GM03348 (cell line): ENCODE data around the gene PDLIM4.
A peak's percentile ranks its signal among the peaks of the same experiment; 100 is the strongest.

ENCODE experiments used
- DNase-seq: peaks from one replicate; pipeline ENCODE4 v3.0.0; 2012; ENCODE audit warnings: low spot score

The PDLIM4 gene

DNA sequence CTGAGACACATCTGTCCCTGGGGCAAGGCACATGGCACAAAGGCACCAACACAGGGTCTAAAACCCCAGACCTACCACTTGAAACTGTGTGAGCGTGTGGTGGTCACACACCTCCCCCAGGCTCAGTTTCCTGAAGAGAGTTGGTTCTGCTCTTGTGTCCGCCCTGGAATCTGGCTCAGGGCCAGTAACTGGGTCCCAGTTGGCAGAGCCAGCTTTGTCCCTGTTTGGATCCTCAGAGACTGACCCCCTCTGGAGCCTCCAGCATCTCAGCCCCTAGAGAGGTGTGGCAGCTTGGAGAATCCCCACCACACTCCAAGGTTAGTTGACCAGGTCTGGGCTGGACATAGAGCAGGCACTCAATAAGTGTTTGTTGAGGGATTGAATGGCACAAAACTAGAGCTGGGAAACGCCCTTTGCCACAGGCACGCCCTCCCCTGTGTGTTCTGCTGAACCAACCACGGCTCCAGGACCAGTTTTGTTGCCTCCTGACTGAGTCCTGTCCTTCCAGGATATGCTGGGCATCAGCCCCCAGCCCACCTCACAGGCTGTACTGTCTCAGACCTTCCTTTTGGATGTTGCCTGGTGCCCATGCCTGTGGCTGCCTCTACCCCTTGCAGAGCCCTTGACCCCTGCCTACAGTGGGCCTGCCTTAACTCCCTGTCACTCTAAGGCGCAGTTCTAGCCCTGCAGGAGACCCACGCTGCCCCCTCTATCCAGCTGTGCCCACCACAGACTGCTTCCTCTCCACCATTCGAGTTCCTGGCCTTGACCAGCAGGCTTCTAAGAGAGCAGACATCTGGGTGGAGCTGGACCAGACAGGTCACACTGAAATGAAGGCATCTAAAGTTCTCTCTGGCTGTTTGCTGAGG lies 3.8 kb upstream of the PDLIM4 start:
- no peak for DNase-seq

DNA sequence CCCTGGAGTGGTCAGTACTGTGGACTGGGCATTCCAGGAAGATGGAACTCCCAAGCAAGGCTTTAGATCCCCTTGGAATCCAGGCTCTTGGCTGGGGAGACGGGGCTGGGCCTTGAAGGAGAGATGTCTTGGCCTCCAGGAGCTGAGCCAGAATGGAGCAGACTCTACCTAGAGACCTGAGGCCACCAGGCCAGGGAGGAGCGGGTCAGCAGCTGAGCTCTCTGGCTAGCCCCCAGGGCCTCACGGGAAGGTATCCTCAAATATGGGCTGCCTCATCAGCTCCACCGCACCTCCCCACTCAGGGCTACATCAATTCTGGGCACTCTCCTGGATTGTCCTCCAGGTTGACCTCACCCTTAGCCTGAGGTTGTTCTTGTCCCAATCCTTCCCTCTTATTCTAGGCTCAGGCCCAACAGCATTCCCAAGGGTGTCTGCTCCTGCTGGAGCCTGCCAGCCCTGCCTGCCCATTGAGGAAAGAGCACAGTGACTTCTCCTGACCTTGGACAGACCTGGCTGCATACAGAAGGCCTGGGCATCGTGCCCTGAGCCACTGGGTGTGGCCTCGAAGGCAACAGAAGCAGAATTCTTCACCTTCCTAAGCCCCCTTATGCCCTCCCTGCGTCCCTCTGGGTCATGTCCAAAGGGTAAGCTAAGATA lies 3.0 kb upstream of the PDLIM4 start:
- no peak for DNase-seq

DNA sequence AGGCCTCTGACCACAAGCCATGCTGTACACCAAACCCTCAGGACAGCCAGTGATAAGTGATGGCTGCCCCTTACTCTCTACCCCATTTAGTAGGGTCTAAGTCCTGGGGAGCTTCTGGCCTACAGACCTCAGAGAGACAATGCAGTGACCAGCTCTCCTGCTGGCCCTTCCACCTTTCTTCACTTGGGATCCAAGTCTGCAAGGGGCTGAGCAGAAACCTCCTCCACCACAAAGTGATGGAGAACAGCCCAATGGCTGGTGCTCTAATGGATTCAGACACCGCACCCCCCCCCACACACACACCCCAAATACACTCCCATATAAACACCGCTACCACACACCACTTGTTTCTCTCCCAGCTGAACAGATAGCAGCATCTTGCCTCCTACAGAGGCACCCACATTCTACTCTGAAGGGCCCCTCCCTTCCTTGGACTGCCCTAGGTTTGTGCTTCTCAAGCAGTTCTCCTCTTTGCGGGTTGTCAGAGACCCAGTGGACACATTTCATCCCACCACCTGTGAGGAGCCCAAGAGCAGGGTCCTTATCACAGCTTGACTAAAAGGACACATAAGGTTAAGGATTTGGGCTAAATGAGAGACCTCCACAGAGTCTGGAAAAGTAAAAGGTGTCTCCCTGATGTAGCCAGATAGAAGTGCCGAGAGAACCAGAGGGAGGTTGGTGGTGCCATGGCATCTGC lies 1.3 kb upstream of the PDLIM4 start:
- DNase-seq = no peak

DNA sequence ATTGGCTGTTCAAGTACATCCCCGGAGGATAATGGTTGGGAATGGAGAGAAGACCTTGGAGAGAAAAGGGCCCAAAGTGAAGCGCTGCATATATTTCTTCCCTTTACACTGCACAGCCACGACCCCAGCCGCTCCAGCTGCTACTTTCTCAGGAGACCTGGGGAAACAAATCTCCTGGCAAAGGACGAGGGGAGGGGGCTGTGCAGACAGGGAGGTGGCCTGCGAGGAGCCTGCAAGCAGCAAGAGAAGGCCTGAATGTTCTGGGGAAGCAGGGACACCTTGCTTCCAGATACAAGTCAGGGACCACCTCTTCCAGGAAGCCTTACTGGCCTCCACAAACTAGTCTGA lies 739 bp upstream of the PDLIM4 start:
- DNase-seq = no peak

DNA sequence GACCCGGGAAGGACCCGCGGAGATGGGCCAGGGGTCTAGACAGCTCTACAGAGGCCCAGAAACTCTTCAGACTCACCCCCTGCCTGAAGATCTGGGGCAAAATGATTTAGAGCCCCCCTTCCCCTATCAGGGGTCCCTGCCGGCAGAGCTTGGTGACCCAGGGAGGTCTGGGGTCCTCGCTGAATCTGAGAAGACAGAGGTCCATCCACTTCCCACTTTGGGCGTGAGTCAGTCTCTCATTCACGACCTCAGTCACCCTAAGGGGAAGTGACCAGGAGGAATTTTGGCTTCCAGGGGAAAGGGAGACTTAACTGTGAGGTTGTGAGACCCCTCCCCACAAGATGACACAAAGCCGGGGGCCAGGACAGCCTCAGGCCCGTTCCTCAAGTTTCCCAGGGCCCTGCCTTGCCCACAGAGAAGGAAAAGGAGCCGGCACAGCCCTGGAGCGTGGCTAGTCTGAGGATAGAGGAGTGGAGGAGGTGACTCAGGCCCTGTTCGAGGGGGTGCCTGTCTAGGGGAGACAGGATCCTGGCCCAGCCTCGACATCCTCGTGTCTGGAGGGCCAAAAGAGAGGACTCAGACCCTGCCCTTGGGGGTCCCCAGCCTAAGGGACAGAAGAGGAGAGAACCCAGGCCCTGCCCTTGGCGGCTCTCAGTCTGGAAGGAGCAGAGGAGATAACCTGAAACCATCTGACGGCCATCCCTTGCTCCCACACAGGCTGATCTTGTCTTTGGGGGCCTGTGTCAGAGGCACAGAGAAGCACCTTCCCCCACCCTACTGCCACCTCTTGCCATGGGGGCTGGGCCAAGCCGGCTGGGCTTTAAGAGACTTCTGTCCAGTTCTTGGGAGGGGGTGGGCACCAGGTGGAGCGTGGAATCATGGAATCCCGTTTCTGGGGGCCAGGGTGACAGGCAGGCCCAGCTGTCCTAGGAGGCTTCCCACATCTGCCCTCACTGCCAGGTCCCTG lies 889 bp downstream of the PDLIM4 start:
- peak; percentile 80 for DNase-seq

DNA sequence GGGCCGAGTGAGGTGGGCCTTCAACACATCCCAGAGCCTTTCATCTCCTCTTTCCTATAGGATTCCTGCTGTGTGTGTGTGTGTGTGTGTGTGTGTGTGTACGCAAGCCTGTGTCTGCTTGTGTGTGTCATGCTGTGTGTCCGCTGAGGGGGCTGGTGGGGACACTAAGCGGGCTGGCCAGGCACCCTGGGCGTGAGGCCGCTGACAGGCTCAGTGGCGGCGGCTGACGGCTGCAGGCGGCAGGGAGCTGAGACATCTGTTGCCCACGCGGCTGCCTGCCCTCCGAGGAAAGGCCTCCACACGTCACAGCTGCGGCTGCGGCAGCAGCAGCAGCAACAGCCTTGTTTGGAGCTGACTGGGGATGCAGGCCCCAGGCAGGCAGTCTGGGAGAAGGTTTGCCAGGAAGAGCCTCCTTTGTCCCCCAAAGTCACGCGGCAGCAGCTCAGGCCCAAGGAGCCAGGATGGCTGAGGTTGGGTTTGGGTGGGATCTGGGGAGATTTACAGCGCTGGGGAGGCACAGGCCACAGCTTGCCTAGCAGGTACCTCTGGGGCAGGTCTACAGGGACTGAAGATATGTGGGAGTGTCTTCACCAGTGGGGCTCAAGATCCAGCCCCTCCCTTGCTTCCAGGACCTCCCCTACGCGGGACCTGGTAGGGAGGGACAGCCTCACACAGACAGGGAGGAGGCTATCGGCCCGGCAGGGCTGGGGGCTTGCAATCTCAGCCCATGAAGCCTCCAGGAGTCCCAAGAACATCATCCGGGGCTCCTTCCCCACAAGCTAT lies 1.8 kb downstream of the PDLIM4 start:
- DNase-seq = peak; percentile 93

DNA sequence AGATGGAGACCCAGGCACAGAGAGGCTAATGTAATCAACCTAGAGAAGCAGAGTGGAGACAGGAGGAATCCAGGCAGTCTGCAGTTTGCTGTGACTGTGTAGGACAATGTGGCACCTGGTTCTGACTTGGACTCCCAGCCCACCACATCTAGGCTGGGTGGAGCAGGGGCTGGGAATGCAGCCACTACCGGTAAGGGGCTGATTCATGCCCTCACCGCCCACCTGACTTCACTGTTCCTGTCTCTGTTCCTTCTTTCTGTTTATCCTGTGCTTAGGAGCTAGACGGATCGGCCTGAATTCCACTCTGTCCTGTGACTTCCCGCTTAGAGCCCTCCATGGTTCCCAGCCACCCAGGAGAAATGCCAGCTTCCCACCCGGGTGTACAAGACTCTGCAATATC lies 2.6 kb downstream of the PDLIM4 start:
- no peak for DNase-seq

DNA sequence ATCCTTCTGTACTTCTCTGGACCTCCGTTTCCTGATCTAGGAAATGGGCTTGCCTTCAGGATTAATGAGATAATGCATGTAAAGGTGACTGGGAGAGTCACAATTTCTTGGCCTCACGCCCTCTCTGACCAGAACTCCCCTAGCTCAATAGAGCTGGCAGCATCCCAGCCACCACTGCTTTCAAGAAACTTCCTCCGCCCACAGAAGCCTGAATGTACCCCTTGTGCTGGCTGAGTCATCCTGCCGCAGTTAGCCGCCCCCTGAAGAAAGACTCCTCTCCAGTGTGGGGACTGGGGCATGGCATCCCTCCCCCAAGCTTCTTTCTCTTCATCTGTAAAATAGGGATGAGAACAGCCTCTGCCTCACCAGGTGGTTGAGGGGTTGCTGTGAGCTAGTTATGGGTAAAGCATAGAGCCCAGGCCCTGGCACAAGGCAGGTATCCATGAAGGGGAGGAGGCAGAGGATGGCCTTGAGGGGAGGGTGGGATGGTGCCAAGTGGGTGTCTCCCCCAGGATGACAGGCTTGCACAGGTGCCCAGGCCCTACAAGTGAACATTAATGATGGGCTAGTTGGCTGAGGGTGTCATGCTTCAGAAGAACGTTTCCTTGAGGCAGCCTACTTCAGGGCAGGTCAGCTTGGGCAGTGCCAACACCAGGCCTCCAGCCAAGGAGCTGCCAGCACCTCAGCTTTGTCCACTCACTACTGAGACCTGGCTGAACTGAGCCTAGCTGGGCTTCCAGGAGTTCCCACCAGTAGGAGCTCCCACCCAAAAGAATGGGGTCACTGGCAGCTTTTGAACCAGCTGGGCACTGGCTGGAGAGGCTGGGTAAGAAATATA lies 3.4 kb downstream of the PDLIM4 start:
- DNase-seq = peak; percentile 56

DNA sequence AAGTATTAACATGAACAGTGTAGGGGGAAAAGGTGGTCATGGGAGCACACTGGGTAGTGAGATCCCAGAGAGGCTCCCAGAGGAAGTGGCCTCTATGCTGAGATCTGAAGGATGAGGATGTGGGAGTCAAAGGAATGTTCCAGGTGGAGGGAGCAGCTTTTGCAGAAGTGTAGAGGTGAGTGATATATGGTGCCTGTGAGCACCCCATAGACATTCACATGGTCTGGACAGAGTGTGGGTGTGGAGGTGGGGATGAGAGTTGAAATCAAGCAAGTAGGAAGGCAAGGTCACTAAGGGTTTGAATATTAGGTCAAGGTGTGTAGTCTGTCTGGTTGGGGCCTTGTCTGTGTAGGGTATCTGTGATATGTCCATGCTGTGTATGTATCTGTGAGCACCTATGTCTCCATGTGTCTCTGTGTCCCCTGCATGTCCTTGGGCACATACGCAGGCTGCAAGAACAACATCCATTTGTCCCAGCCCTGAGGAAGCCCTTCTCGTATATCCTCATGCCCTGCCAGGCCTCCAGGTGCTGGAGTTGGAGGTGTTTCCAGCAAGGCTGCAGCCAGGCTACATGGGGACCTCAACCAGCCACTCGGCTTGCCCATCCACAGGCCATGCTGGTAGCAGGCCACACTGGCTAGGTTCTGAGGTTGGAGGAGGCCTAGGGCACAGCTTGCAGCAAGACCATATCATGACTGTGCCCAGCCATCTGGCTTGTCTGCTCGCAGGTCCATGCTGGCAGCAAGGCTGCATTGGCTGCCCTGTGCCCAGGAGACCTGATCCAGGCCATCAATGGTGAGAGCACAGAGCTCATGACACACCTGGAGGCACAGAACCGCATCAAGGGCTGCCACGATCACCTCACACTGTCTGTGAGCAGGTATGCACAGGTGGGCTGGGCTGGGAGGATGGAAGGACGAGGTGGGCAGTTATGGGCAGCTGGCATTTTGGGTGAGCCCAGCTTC lies 4.7 kb downstream of the PDLIM4 start:
- no peak for DNase-seq

DNA sequence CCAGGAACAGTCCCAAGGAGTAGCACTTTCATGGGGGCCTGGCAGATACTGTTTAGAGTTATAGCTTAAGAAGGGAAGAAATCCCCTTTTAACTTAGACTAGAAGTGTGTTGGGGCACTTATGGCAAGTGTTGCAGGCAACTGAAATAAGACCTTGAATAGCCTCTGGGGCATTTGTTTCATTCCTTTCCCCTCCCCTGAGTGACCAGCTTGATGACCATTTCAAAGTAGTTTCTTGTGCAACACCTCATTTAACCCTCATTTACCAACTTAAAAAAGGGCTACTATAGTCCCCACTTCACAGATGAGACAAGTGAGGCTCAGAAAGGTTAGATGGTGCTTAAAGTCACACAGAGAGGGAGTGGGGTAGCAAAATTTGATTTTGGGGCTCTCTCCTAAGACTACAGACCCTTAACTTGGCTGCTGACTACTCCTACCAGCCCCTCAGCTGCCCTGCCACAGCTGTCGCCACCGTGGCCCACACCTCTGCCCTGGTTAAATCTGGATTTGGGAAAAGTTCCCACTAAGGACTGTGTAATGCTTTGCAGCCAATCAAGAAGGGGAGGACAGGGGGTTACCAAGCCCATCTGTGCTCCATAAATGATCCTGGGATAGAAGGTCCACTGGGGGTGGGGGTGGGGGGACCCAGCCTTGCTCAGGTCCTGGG lies 5.5 kb downstream of the PDLIM4 start:
- DNase-seq = no peak

DNA sequence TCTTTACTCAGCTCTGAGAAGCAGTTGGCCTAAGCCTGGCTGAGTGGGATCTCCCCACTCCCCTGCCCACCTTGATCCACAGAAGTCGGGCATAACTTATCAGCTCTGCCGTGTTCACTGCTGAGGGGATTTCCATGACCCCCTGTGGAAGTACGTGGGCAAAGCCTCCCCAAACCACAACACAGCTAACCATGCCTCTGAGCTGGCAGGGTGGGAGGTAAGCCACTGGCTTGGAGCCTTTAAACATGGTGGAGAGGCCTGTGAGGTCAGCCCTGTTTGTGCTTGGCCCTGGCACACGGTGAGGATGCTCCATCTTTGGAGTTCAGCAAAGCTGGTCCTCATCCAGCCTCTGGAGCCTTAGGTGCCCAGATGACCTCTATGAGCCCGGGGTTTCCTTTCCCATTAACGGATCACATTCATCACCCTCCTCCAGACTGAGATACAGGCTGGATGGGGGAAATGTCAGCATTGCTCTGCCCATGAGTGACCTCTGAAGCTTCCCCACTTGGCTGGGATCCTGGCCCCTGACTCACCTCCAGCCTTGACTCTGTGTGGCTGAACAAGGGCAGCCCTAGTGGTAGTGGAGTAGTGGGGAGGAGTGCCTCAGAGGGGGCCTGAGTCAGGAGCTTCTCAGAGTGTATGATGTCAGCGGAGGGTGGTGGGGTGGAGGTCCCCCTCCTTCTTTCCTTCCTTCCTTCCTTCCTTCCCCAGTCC lies 6.2 kb downstream of the PDLIM4 start:
- DNase-seq = peak; percentile 84

DNA sequence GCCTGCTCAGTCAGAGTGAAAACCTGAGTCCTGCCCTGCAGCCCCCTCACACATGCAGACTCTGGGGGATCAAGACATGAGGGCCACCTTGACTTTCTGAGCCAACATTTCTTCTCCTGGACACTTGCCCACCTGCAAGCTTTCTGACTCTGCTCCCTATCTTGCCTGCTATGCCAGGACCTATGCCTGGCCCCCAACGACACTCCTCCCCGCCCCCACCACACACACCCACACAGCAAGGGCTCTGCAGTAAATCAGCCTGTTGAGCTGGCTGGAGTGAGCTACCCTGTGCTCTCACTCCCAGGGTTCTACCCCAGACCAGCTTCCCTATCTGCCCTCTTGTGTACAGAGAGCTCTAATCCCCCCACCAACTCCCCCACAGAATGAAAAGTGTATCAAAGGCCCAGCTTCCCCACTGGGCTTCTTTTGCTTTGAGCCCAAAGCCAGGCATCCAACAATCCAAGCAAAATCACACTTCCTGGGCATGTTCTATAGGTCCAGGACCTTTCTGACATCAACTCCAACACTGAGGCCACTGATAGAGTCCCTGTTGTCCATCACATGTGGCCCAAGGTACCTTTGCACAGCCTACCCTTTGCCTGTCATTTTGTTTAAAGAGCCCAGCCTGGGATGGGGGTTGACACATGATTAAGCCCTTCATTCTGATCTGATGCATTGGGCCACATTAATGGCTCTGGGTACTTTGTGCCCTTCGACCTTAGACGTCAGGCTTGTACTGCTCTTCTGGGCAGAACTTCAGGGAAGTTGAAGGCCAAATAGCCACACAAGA lies 7.2 kb downstream of the PDLIM4 start:
- no peak for DNase-seq

DNA sequence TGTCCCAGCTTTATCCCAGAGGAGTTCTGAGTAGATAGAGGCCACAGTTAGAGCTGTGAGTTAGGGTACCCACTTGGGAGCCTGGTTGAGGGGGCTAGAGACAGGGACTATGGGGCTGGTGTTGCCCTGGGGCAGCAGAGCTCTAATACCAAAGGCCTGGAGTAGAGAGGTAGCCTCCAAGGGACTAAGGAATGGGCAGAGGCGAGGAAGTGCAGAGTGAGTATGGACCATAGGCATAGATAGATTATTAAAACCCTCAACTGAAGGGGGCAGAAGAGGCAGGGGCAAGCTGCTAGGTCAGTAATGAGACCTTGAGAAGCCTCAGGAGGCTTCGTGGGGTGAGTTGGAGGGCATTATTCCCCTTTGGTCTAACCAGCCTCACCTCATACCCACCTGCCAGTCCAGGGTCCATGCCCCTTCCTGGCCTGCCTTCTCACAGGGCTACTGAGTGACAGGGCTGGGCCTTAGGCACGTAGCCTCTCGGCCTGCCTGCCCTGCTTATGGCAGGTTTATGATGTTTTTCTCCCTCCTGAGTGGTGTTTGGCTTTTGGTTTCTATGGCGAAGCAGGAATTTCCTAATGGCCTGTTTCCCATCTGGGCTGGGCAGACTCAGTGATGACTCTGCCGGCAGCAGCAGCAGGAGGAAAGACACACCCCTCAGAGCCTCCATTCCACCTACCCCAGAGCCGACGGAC lies 8.0 kb downstream of the PDLIM4 start:
- peak; percentile 95 for DNase-seq

DNA sequence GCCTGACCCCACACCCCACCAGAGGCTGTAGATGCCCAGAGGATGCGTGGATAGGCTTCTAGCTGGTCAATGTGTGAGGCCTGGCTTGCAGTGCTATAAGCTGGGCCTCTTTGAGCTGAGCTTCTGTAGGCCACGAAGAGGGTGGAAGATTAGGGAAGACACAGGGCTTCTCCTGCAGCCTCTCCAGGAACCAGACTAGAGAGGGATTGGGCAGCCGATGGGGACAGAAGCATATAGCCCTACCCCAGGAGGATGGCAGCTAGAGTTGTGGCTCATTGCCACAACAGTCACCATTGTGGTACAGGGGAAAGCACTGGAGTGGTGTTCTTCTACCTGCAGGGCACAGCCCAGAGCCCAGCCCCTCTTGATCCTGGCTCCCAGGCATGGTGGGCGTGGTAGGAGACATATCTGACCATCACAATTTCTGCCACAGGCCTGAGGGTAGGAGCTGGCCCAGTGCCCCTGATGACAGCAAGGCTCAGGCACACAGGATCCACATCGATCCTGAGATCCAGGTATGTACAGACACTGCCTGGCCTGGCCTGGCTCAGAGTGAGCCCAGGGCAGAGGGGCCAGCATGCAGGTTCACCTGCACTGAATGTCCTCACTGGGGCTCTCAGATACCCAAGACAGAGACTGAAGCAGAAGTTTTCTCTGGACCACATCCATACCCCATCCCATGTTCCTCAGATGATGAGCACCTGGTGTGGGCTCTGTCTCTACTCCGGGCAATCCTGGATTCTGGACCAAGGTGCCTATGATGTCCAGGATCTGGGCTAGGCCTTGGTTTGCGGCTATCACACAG lies 8.7 kb downstream of the PDLIM4 start:
- no peak for DNase-seq

DNA sequence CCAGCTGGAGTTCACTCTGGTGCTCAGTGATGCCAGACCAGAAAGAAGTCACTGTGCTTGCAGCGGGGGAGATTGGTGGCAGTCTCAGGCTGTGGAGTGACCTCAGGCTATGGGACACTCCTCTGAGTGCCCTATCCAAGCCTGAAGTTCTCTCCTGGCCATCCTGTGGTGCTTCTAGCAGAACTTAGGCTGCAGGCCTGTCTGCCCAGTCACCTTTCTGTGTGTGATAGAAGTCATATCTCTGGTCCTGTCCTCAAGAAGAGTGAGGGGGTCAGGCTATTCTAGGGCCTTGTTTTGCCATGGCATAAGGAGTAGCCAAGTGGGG lies 9.3 kb downstream of the PDLIM4 start:
- DNase-seq = no peak
